ENCODE measurements around the gene ST6GALNAC5.

ST6GALNAC5 gene

DNA sequence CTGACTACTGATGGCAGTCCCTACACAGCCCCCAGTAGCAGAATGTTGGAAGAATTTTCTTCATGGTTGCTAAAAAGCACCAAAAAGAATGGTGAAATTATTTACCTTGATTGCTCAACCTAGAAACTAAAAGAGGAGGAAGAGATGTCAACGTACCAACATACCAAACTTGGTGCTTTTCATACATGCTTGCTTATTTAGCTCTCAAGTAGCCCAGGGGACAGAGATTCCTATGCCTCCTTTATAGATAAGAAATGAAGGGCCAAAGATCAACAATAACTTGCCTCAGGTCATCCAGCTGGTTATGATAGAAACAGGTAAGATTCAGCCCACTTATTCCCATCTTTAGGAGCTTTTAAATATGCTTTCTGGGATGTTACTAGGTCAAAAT is 181.3 kb downstream of the ST6GALNAC5 start:
- no peak for DNase-seq (ENCODE audit: low spot score)

DNA sequence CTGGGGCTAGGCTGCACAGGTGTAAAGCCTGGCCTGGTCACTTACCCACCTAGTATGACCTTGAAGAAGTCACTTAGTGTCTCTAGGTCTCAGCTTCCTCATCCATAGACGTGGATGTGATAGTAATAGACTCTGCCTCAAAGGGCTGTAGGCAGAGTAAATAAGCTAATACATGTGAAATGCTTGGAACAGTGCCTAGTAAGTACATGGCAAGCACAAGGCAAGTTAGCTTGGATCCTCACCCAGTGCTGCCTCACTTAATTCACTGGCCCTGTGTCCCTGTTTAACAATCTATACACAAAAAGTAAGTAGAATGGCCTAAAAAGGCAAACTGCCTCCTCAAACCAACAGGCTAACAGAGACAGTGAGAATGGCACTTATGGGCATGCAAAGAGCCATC is 184.1 kb downstream of the ST6GALNAC5 start:
- DNase-seq (ENCODE audit: low spot score): no peak

DNA sequence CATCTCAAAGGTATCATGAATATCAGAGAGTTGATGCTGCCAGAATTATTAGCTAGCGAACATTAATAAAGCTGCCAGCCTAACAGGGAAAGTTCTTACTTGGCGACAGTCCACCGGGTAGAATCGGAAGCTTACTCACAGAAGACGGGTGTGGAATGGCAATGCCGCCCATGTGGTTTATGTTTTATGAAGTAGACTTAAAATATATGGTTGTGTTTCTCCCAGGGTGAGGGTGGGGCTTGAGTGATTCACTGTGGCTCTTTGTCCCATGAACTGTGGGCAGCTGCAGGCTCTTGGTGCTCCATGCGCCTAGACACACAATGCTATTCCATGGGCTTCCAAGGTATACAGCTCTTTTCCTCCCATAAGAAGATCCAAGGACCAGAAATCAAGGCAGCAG is 189.2 kb downstream of the ST6GALNAC5 start:
- no peak for DNase-seq (ENCODE audit: low spot score)

DNA sequence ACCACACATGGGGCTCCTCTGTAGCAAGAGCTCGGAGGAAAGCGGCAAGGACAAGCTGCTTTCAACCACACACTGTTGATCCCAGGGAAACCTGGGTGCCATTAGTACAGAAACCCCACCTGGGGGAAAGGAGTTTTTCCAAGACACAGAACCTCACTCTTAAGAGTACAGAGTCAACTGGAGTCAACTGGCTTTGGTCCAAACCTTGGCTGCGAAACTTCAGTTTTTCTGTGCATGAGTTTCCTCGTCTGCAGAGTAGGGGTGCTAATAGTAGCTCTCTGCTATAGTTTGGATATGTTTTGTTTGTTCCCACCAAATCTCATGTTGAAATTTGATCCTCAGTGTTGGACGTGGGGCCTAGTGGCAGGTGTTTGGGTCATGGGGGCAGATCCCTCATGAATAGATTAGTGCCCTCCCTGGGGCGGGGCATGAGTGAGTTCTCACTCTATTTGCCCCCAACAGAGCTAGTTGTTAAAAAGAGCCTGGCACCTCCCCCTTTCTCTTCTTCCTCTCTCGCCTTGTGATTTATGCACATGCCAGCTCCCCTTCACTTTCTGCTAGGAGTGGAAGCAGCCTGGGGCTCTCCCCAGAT is 190.8 kb downstream of the ST6GALNAC5 start:
- no peak for DNase-seq (ENCODE audit: low spot score)

GRCh38 chr1:77060000-77060399 is 192.7 kb downstream of the ST6GALNAC5 start:
- no peak for DNase-seq (ENCODE audit: low spot score)

GRCh38 chr1:77061162-77061561 is 193.9 kb downstream of the ST6GALNAC5 start:
- DNase-seq (ENCODE audit: low spot score): no peak

- DNase-seq (ENCODE audit: low spot score): no peak
Observed at GRCh38 chr1:77063118-77063517, 195.8 kb downstream of the ST6GALNAC5 start.

DNA sequence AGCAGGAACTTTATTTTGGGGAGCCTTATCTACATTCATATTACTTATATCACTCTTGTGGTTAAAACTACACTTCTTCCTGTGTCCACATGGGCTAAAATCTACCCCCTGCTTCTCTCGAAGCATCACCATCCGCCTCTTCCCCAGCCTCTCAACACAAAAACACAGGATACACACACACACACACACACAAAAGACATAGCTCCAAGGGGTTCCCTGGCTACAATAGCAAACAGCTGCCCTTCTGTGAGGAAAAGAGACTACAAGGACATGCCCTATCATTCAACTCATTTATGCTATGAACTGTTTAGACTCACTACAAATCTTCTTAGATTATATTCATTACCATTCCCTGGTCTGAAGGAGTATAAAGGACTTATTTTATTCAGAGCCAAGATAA is 197.0 kb downstream of the ST6GALNAC5 start:
- no peak for DNase-seq (ENCODE audit: low spot score)

DNA sequence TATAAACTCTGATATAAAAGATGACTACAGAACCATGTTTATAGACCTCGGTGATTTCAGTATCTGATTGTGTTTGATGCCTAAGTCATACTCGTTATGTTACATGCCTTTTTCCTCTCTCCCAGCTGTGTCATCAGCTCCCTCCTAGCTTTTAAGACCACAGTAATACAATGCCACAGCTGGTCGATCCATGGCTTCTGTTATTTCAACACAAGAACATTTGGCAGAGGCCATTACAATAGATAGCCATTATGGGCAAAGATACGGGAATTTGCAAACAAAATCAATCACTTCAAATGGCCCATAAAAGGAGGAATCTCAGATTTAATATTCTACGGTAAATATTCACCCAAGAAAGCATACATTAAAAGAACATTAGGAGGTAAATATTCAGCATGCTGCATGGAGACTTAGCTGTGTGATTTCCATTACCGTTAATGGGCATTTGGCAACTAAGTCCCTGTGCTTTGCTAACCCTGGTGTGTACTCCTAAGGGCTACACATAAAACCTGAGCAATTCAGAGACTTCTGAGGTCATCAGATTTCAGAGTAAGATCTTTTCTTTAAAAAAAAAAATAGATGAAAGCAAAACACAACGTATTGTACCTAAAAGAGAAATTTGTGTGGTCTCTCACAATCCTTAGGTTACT is 198.5 kb downstream of the ST6GALNAC5 start:
- DNase-seq (ENCODE audit: low spot score): no peak

DNA sequence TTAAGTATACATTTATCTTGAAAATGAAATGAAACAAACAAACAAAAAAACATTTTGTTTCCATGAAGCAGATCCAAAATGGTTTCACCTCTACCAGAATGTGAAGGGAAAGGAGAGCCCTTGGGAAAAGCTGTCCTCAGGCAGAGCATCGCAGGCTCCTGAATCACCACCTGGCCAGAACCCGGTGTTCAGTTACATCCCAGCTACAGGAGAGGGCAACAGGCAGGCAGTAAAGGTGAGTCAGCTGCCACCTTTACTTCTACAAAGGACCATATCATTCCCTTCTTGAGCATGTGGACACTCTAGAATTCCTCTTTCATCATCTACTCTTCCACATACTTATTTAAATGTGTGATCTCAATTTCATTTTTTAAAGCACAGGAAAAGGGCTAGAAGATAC is 200.7 kb downstream of the ST6GALNAC5 start:
- no peak for DNase-seq (ENCODE audit: low spot score)

- DNase-seq (ENCODE audit: low spot score): no peak
Observed at GRCh38 chr1:77076759-77077158, 209.5 kb downstream of the ST6GALNAC5 start.

- no peak for DNase-seq (ENCODE audit: low spot score)
Observed at GRCh38 chr1:77081834-77082233, 214.6 kb downstream of the ST6GALNAC5 start.

GRCh38 chr1:77084457-77084856 is 217.2 kb downstream of the ST6GALNAC5 start:
- DNase-seq (ENCODE audit: low spot score): no peak

- no peak for DNase-seq (ENCODE audit: low spot score)
Observed at GRCh38 chr1:77085109-77085508, 217.8 kb downstream of the ST6GALNAC5 start.

DNA sequence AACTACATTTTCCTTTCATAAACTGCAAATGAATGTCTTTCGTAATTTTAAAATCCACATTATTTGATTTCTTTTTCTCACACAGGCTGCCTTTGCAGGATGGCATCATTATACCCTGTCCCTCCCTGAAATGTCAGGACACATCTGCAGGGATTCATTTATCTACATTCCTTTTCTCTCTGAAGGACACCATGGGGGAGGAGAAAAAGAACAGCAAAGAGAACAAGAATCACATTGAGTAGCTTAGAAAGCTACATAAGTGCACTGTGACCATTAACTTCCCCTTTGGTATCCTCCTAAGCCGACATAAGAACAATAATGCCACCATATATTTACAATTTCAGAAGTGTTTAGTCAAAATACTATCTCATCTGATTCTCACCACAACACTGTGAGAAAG is 222.5 kb downstream of the ST6GALNAC5 start:
- DNase-seq (ENCODE audit: low spot score): no peak

GRCh38 chr1:77095236-77095635 is 228.0 kb downstream of the ST6GALNAC5 start:
- DNase-seq (ENCODE audit: low spot score): no peak

DNA sequence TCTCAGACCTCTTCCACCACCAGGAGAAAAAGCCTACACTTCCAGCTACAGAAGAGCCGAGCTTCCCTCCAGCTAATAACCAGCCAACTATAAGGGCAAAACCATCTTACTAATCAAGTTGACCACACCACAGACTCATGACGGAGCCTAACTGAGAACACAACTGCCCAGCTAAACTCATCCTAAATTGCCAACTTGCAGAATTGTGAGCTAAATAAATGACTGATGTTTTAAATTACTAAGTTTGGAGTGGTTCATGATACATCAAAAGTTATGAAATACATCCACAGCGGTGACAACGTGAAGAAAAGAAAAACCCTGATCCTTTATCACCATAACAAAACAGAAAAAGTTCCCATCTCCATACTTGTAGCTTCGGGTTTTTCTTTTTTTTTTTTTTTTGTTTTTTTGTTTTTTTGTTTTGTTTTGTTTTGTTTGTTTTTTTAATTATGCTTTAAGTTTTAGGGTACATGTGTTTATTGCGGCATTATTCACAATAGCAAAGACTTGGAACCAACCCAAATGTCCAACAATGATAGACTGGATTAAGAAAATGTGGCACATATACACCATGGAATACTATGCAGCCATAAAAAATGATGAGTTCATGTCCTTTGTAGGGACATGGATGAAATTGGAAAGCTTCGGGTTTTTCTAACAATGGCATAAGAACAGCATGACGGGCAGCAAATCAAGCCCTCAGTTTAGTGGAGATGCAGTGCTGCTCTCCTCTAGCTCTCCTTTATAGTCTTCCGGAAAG is 229.4 kb downstream of the ST6GALNAC5 start:
- no peak for DNase-seq (ENCODE audit: low spot score)

DNA sequence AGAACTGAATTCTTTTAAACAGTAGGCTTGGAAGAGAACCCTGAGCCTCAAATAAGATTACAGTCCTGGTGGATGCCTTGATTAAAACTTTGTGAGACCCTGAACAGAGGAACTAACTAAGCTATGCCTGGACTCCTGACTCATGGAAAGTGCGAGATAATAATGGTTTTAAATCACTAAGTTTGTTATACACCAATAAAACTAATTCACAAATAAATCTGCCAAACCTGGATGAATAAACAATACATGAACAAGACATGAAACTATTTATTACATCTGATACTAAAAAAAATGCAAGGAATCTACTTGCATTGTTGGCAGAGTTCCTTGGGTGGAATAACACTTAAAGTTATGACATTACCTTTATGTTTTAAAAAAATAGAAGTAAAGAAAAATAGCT is 233.6 kb downstream of the ST6GALNAC5 start:
- DNase-seq (ENCODE audit: low spot score): no peak

- no peak for DNase-seq (ENCODE audit: low spot score)
Observed at GRCh38 chr1:77103486-77103885, 236.2 kb downstream of the ST6GALNAC5 start.

- no peak for DNase-seq (ENCODE audit: low spot score)
Observed at GRCh38 chr1:77104672-77105071, 237.4 kb downstream of the ST6GALNAC5 start.
